ENCODE measurements around the gene EME2.
A peak's percentile ranks its signal among the peaks of the same experiment; 100 is the strongest.

The EME2 gene

GRCh38 chr16:1768061-1768766, 4.4 kb upstream of the EME2 start:
- no peak for DNase-seq

DNA sequence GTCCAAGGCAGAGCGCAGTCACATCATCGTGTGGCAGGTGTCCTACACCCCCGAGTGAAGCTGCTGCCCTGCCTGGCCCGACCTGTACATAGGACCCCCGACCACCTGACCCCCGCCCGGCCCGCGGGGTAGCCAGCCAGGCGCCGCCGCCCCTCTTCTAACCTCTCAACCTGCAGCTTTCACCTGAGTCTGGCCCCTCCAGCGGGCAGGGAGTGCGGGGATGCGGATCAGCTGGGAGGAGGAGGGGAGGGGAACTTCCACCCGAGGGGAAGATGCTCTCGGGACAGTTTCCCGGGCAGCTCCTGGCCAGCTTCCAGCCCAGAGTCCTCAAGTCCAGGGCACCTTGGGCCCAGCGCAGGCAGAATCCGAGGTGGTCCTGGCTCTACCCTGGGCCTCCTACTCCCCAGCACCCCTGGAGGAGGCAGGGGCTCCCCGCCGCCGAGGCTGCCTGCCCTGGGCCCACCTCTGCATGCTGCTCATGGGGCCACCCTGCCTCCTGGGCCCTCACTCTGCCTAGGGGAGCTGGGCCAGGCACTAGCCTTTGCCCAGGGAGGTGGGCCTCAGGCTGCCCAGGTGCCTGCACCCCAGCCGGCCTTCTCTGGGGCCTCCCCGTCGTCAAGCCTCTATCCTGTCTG, 3.7 kb upstream of the EME2 start:
- DNase-seq: no peak

- DNase-seq: no peak
Observed at GRCh38 chr16:1769402-1770300, 3.0 kb upstream of the EME2 start.

- DNase-seq: peak; percentile 84
Observed at GRCh38 chr16:1770328-1771187, 2.1 kb upstream of the EME2 start.

GRCh38 chr16:1771188-1771863, 1.3 kb upstream of the EME2 start, which contains the start of gene NME3:
Gene NME3, minus strand, starts transcription at chr16:1771543. Its CDS starts 9 bp downstream, at chr16:1771534.
- DNase-seq: peak; percentile 91

DNA sequence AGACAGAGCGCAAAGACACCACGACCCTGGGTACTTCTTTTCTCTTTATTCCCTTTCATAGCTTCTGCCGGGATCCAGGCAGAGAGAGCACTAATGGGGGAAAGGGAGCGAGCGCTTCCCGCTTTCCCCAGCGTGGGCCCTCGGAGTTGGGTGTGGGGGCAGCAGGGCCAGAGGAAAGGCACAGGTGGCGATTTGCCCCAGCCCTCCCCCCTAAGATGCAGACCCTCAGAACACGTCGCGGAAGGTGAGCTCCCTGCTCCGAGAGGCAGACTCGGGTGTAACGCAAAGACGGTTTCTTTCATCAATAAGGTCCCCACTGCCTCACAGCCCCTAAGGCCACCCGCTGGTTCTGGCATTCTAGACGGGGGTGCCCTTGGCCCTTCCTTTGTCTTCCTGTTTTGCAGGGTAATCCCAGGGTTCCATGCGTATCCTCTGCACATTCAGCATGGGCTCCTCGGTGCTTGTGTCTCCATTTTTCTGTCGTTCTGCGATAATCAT, 697 bp upstream of the EME2 start:
- DNase-seq: no peak

DNA sequence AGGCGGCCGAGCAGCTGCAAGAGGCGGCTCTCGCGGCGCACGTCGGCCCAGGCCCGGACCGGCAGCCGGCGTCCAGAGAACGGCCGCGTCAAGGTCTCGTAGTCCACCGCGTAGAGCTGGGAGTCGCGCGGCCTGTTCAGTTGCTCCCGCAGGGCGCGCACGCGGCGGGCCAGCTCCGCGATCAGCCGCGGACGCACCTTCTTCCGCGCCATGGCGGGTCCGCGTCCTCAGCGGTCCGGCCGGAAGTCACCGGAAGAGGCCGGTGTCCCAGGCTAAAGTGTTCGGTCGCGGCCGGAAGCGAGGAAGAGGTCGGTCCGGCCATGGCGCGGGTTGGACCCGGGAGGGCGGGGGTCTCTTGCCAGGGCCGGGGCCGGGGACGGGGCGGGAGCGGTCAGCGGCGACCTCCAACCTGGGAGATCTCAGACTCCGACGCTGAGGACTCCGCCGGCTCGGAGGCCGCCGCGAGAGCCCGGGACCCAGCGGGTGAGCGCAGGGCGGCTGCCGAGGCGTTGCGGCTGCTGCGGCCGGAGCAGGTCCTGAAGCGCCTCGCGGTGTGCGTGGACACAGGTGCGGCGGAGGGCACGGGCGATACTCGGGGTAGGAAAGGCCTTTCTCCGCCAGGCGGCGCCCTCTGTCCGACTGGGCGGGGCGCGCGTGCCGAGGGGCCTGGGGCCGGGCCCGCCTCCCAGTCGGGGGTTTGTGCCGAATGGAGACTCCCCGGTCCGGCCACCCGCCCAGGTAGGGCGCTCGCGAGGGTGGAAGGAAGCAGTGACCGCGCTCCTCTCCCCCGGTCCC, 495 bp downstream of the EME2 start, which contains the start of gene MRPS34:
Gene MRPS34 (minus strand): TSS at position 227 of the 795 bp plus-strand sequence. CDS start 15 bp downstream, at position 212.
- peak; percentile 92 for DNase-seq

GRCh38 chr16:1773703-1774447, 1.3 kb downstream of the EME2 start:
- DNase-seq: no peak

DNA sequence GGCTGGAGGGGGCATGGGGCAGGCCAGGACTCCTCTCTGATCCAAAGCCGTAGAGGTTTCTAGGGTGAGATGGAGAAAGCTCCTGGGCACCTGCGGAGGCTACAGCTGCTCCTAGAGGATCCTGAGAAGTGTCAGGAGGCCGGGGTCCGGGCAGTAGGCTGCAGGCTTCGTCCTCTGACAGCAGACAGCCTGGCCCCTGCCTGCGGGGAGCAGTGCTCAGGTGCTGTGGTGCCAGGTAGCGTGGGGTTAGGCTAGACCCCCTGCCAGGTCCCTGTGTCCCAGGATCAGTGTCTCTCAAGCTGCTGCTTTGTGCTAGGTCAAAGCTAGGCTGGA, 1.8 kb downstream of the EME2 start:
- DNase-seq: no peak

DNA sequence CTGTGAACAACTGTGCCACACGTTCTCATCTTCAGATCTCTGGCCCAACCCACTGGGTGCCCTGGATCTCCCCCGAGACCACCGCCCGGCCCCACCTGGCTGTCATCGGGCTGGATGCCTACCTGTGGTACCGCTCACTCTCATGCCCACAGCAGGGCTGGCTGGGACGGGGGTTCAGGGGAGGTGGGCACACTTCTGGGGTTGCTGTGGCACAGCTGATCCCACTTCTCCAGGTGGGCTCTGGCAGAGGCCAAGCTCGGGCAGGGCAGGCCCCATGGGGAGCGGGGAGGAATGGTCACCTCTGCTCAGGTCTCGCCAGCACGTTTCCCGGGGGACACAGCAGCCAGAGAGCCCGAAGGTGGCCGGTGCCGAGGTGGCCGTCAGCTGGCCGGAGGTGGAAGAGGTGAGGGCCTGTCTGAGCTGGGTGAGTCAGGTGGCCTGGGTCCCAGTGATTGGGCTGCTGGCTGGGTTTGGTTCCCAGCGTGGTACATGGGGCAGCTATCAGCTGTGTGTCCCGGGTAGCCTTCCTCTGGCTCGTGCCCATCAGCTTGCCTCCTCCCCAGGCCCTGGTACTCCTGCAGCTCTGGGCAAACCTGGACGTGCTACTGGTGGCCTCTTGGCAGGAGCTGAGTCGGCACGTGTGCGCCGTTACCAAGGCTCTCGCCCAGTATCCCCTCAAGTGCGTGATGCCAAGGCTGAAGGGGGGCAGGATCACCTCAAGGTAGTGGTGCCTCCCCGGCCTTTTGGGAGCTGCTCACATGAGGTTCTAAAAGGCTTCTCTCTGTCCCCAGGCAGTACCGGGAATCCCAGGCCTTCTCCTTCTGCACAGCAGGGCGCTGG, 2.6 kb downstream of the EME2 start:
- no peak for DNase-seq

- DNase-seq: no peak
Observed at GRCh38 chr16:1775846-1776671, 3.4 kb downstream of the EME2 start.

DNA sequence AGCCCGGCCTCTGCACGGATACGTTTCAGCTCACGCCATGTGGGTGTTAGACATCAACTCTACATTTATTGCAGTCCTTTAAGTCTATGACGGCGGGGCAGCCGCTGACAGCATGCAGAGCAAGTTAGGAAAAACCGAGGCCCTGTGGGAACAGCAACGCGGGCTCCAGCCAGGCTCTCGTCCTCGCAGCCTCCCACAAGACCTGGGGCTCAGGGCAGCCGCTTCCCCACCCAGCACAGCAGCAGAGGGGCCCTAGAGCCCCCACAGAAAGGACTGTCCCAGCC, 4.0 kb downstream of the EME2 start:
- no peak for DNase-seq

GRCh38 chr16:1776991-1777374, 4.4 kb downstream of the EME2 start:
- no peak for DNase-seq

DNA sequence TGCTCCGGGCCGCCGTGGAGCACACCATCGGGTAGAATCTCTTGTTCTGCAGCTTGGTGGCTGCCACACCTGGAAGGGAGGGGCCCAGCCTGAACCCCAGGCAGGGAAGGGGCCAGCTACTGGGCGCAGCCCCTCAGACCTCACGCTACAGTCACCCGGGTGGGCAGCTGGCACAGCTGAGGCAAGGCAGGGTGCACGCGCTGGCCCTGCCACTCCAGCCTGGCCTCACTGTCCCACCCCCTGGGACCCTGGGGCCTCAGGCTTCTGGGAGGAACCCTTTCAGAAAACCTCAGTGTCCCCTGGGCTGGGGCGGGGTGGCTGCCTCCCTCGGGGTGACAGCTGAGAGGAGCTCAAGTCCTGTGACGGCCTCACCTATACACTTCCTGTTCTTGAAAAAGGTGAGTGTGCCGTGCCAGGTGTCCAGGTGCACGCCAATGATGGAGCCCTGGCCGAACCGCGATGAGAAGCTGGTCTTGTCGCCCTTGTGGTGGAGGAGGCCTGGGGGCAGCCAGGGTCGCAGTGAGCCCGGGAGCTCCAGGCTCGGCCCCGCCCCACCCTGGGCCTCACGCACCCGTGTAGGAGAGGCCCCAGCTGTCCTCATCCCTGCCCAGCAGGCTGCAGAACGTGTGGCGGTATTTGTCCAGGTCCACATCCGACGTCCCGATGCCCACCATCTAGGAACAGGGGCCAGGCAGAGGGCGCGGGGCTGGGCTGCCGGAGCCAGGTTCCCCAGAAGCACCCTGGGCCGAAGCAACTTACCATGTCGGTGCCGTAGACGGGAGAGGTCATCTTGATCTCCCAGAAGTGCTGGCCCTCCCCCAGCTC, 5.0 kb downstream of the EME2 start:
- DNase-seq: no peak

DNA sequence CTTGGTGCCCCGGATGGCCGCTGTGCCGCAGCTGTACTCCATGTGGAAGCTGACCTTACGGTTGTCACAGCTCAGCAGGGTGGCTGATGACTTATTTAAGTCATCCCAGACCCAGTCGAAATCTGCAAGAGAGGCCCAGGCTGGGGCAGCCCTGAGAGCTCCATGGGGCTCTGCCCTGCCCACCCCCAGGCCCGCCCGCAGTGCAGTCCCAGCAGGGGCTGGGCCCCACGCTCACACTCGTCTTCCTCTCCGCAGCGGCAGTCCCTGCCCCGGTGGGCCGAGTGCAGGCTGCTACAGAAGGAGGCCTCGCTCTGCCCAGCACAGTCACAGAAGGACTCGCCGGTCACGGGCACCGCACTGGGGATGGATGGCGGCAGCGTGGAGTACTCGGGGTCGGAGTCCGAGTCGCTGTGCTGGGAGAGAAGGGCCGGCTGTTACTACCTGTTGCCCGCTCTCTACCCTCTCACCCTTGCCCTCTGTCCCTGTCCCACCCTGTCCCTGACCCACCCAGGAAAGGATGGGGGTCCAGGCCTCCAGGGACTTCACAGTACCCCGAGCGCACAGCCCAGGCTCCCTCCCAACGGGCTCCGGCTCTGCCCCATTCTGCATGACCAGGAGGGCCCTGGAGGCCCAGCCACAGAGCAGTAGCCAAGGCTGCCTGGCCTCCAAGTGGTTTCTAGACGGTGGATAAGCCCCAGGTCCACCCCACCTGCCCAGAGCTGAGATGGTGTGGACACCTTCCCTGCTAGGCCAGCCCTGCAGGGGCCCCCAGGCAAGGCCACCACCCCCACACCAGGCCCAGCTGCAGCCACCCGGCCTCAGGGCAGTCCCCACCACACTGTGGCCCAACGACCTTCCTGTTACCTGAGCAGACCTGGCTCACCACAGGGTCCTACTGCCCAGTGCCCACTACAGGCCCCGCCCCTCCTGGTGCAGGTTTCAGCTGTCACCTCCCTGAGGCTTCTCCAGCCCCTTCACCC, 5.9 kb downstream of the EME2 start:
- DNase-seq: no peak

DNA sequence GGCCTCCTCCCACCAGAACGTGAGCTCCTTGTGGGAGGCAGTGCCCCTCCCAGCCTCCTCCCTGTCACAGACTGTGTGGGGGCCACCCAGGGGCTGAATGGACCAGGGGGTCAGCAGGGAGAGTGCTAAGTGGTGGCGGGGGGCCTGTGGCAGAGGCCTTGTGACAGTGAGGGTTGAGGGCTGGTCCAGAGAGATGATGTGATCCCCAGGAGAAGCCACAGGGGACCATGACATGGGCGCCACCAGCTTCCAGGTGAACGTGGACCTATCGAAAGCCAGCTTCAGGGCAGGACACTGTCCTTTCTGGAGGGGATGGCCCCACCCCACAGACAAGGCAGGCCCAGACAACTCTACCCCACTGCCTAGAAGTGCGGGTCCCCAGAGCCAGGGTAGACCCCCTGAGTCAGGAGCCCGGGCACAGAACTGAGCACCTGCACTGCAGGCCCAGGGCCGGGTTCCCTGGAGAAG, 6.7 kb downstream of the EME2 start:
- DNase-seq: no peak
